ENCODE measurements around the gene NCAM1. TPM values are rescaled to one million over a fixed set of nuclear protein-coding genes. Genes with fewer than 3 reads are reported as not detected.

NCAM1 gene
- total RNA-seq, 2 experiments from 2014 or later, result 0.34 TPM; not detected in 1

DNA sequence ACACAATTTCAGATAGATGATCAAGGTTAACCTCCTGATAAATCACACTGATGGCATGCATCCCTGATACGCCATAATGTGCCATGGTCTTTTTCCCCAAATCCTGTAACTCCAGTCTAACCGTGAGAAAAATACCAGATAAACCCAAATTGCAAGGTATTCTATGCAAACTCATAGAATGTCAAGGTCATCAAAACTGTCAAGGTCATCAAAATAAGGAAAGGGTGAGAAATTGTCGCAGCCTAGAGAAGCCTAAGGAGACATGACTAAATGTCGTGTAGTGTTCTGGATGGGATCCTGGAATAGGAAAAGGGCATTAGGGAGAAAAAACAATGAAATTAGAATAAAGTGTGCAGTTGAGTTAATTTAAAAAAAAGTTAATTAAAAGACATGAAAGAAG, 357.9 kb downstream of the NCAM1 start:
- Mint-ChIP-seq H3K27ac (no peak overlapping the region), H3K9me3 (no peaks in the 10 kb centered on the region), H3K36me3 (ENCODE audit: low read depth) (peaks cover 82% of the 10 kb centered on the region), H3K4me3 (no peak overlapping the region), H3K27me3 (no peaks in the 10 kb centered on the region), H3K4me1 (ENCODE audit: low read depth) (peaks cover 55% of the 10 kb centered on the region)
- TF ChIP-seq, protein P1, sequence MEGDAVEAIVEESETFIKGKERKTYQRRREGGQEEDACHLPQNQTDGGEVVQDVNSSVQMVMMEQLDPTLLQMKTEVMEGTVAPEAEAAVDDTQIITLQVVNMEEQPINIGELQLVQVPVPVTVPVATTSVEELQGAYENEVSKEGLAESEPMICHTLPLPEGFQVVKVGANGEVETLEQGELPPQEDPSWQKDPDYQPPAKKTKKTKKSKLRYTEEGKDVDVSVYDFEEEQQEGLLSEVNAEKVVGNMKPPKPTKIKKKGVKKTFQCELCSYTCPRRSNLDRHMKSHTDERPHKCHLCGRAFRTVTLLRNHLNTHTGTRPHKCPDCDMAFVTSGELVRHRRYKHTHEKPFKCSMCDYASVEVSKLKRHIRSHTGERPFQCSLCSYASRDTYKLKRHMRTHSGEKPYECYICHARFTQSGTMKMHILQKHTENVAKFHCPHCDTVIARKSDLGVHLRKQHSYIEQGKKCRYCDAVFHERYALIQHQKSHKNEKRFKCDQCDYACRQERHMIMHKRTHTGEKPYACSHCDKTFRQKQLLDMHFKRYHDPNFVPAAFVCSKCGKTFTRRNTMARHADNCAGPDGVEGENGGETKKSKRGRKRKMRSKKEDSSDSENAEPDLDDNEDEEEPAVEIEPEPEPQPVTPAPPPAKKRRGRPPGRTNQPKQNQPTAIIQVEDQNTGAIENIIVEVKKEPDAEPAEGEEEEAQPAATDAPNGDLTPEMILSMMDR (IDR thresholded peaks at IDR 0.05), result no peak
- ATAC-seq (ENCODE audit: poor library complexity), result no peak
- H3K9me3 ChIP-seq (ENCODE audit: control insufficient read depth in 1 of 2, insufficient read depth in 1 of 2, low read length in 2 of 2), result no peaks in the 10 kb centered on the region
- H3K4me3 ChIP-seq (ENCODE audit: low read length), result no peak overlapping the region
- intact Hi-C loops (cut with DNase I, micrococcal nuclease), result loop anchor here (5.0 to 10.0 kb wide), 5 partner anchors 456 to 1714 kb away; partner anchors contain the start of genes CLDN25 (in 1 of the 2), PPP2R1B (in 1 of the 2), SDHD (in 1 of the 2) and SIK2 (in 1 of the 2)
- POLR2A ChIA-PET, result no interaction called here
- H3K36me3 ChIP-seq (ENCODE audit: insufficient read depth, low read length), result peaks cover 14% of the 10 kb centered on the region
- H3K27ac ChIP-seq (ENCODE audit: low read depth in 1 of 2, low read length in 2 of 2), result no peak overlapping the region
- CTCF ChIA-PET, result no interaction called here
- no peak for DNase-seq
- H3K27me3 ChIP-seq (ENCODE audit: control insufficient read depth in 1 of 2, insufficient read depth in 2 of 2, low read length in 2 of 2), result no peaks in the 10 kb centered on the region
- H3K4me1 ChIP-seq (ENCODE audit: insufficient read depth, low read length), result peaks cover 14% of the 10 kb centered on the region

DNA sequence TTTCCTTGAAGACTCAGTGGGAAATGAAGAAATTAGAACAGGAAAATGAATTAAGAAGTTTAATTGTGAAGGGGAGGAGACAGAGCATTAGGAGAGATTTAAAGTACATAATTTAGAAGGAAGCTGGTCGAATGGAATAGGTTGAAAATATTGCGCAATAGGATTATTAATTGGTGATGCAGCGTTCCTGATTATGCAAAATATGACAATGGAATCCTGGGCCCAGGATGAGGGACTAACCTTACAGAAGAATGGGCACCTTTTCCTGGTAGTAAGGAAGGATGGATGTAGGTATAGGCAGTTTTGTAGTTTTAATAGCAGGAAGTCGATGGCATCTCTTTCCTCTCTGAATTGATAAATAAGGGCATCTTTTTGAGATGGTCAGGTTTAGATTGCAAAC, 360.9 kb downstream of the NCAM1 start:
- Histone ChIP-seq H3K27ac (ENCODE audit: low read depth in 1 of 2, low read length in 2 of 2) (no peak overlapping the region), H3K4me3 (ENCODE audit: low read length) (no peak overlapping the region), H3K27me3 (ENCODE audit: control insufficient read depth in 1 of 2, insufficient read depth in 2 of 2, low read length in 2 of 2) (no peaks in the 10 kb centered on the region), H3K36me3 (ENCODE audit: insufficient read depth, low read length) (peaks cover 42% of the 10 kb centered on the region), H3K4me1 (ENCODE audit: insufficient read depth, low read length) (no peaks in the 10 kb centered on the region), H3K9me3 (ENCODE audit: control insufficient read depth in 1 of 2, insufficient read depth in 1 of 2, low read length in 2 of 2) (no peaks in the 10 kb centered on the region)
- POLR2A ChIA-PET, result interaction anchor here (3.2 kb wide), 1 partner anchor 8 kb away, joined by 14 read pairs; the partner anchor contains the start of gene TTC12
- H3K27me3 Mint-ChIP-seq, result no peaks in the 10 kb centered on the region
- no peak overlapping the region for H3K4me3 Mint-ChIP-seq
- H3K4me1 Mint-ChIP-seq (ENCODE audit: low read depth), result peaks cover 28% of the 10 kb centered on the region
- H3K27ac Mint-ChIP-seq, result no peak overlapping the region
- H3K9me3 Mint-ChIP-seq, result no peaks in the 10 kb centered on the region
- TF ChIP-seq, protein P1 (IDR thresholded peaks at IDR 0.05), result no peak
- no peak for DNase-seq
- no peak for ATAC-seq (ENCODE audit: poor library complexity)
- CTCF ChIA-PET, result no interaction called here
- peaks cover 90% of the 10 kb centered on the region for H3K36me3 Mint-ChIP-seq (ENCODE audit: low read depth)
- intact Hi-C loops (cut with DNase I, micrococcal nuclease), result no loop called here

DNA sequence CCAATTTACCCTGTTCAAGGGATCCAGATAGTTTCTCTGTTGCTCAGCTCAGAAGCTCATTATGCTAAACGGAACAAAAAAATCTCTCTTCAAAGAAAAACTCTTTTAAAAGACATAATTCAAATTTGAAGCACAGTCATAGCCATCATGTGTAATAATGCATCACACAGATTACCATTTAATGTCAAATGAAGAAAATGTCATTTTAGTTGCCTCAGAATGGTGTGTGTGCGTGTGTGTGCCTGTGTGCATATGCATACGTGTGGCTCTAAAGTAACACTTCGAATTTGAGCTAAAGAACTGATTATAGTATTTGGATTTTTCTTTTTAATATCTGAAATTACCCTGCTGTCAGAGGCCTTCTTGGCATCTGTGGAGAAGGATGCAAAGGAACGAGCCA, 363.0 kb downstream of the NCAM1 start:
- H3K4me3 Mint-ChIP-seq, result no peak overlapping the region

More for the DNA sequence above, 363.0 kb downstream of the NCAM1 start:
- H3K36me3 Mint-ChIP-seq (ENCODE audit: low read depth), result peaks cover 90% of the 10 kb centered on the region
- TF ChIP-seq, protein P1 (IDR thresholded peaks at IDR 0.05), result no peak
- DNase-seq (no peak), ATAC-seq (ENCODE audit: poor library complexity) (no peak)
- no peaks in the 10 kb centered on the region for H3K9me3 Mint-ChIP-seq
- Histone ChIP-seq H3K27me3 (ENCODE audit: control insufficient read depth in 1 of 2, insufficient read depth in 2 of 2, low read length in 2 of 2) (no peaks in the 10 kb centered on the region), H3K4me1 (ENCODE audit: insufficient read depth, low read length) (no peaks in the 10 kb centered on the region), H3K4me3 (ENCODE audit: low read length) (no peak overlapping the region), H3K9me3 (ENCODE audit: control insufficient read depth in 1 of 2, insufficient read depth in 1 of 2, low read length in 2 of 2) (no peaks in the 10 kb centered on the region), H3K36me3 (ENCODE audit: insufficient read depth, low read length) (peaks cover 41% of the 10 kb centered on the region), H3K27ac (ENCODE audit: low read depth in 1 of 2, low read length in 2 of 2) (no peak overlapping the region)
- H3K27ac Mint-ChIP-seq, result no peak overlapping the region
- ChIA-PET POLR2A (interaction anchor here (3.2 kb wide), 1 partner anchor 10 kb away, joined by 14 read pairs; the partner anchor contains the start of gene TTC12), CTCF (no interaction called here)
- H3K4me1 Mint-ChIP-seq (ENCODE audit: low read depth), result peaks cover 22% of the 10 kb centered on the region
- intact Hi-C loops (cut with DNase I, micrococcal nuclease), result no loop called here
- H3K27me3 Mint-ChIP-seq, result no peaks in the 10 kb centered on the region
